ENCODE measurements around the gene YWHAG. TPM values are rescaled to one million over a fixed set of nuclear protein-coding genes. Genes with fewer than 3 reads are reported as not detected.

The YWHAG gene
- total and polyA plus RNA-seq, 2 of the 13 experiments (the other 11 are each of a cell fraction or from before 2014, with no cell fraction given), result 36.9 to 67.5 TPM

GRCh38 chr7:76302347-76303201 lies 56.2 kb downstream of the YWHAG start, which contains the start of gene HSPB1 (continued):
- TF ChIP-seq, protein P1, sequence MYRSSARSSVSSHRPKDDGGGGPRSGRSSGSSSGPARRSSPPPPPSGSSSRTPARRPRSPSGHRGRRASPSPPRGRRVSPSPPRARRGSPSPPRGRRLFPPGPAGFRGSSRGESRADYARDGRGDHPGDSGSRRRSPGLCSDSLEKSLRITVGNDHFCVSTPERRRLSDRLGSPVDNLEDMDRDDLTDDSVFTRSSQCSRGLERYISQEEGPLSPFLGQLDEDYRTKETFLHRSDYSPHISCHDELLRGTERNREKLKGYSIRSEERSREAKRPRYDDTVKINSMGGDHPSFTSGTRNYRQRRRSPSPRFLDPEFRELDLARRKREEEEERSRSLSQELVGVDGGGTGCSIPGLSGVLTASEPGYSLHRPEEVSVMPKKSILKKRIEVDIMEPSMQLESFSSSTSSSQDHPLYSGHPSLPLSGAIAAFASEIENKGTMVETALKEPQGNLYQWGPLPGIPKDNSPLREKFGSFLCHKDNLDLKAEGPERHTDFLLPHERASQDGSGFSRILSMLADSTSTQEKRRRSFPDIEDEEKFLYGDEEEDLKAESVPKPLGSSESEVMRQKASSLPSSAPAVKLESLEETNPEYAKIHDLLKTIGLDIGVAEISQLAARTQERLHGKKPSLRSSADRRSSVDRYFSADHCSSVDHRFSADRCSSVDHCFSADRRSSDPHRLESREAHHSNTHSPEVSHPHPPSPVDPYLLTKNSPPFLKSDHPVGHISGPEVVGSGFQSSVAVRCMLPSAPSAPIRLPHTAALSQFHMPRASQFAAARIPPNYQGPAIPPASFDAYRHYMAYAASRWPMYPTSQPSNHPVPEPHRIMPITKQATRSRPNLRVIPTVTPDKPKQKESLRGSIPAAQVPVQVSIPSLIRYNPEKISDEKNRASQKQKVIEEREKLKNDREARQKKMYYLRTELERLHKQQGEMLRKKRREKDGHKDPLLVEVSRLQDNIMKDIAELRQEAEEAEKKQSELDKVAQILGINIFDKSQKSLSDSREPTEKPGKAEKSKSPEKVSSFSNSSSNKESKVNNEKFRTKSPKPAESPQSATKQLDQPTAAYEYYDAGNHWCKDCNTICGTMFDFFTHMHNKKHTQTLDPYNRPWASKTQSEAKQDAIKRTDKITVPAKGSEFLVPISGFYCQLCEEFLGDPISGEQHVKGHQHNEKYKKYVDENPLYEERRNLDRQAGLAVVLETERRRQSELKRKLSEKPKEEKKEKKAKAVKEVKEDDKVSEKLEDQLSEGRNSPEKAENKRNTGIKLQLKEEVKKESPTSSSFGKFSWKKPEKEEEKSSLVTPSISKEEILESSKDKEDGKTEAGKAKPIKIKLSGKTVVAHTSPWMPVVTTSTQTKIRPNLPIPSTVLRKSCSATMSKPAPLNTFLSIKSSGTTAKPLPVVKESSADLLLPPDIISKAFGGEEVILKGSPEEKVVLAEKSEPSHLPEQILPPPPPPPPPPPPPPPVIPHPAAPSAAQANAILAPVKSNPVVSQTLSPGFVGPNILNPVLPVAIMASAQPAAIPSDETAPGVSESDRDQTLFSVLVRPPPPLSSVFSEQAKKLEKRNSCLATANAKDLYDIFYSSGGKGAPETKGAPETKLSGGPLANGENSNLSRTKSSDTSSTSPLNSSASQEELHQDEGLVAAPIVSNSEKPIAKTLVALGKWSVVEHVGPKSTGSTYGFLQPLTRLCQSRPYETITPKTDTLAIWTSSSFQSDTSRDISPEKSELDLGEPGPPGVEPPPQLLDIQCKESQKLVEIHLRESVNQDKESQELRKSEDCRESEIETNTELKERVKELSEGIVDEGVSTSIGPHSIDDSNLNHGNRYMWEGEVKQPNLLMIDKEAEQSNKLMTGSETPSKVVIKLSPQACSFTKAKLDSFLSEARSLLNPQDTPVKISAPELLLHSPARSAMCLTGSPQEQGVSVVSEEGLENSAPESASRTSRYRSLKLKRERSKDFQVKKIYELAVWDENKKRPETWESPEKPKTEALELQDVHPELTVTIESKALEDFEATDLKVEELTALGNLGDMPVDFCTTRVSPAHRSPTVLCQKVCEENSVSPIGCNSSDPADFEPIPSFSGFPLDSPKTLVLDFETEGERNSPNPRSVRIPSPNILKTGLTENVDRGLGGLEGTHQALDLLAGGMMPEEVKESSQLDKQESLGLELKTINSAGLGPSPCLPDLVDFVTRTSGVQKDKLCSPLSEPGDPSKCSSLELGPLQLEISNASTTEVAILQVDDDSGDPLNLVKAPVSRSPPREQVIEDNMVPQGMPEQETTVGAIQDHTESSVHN (CRISPR knock-in tag; IDR thresholded peaks at IDR 0.05), result no peak
- TF ChIP-seq, protein P2, sequence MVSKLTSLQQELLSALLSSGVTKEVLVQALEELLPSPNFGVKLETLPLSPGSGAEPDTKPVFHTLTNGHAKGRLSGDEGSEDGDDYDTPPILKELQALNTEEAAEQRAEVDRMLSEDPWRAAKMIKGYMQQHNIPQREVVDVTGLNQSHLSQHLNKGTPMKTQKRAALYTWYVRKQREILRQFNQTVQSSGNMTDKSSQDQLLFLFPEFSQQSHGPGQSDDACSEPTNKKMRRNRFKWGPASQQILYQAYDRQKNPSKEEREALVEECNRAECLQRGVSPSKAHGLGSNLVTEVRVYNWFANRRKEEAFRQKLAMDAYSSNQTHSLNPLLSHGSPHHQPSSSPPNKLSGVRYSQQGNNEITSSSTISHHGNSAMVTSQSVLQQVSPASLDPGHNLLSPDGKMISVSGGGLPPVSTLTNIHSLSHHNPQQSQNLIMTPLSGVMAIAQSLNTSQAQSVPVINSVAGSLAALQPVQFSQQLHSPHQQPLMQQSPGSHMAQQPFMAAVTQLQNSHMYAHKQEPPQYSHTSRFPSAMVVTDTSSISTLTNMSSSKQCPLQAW (CRISPR knock-in tag; IDR thresholded peaks at IDR 0.05), result peak; percentile 55; the same call in 1 of the 2 replicates
- peak; percentile 66; the same call in 1 of the 2 replicates for TF ChIP-seq KDM5B (CRISPR knock-in tag; IDR thresholded peaks at IDR 0.05; ENCODE audit: borderline replicate concordance)
- peak; percentile 74 for TF ChIP-seq KDM2A (CRISPR knock-in tag; IDR thresholded peaks at IDR 0.05; ENCODE audit: borderline replicate concordance, low read depth)
- TF ChIP-seq FOXO4 (CRISPR knock-in tag; conservative IDR thresholded peaks at IDR 0.05), result no peak
- peak in 1 of 2 experiments; percentile 39; a peak in 1 of 4 replicates for TF ChIP-seq KLF16 (CRISPR knock-in tag; IDR thresholded peaks at IDR 0.05)
- TF ChIP-seq ZNF280D (CRISPR knock-in tag; IDR thresholded peaks at IDR 0.05), result 0 out of 2 replicates have a peak, but pooled peaks have one; percentile 15
- peak; percentile 35; the same call in 1 of the 2 replicates for TF ChIP-seq FOXP4 (CRISPR knock-in tag; IDR thresholded peaks at IDR 0.05)
- TF ChIP-seq FOXK1 (CRISPR knock-in tag; IDR thresholded peaks at IDR 0.05; ENCODE audit: borderline replicate concordance, low read depth), result 0 out of 2 replicates have a peak, but pooled peaks have one; percentile 25
